Activated T-cell treated with anti-CD3 and anti-CD28 coated beads for 24 hours (primary cell): Measurements from ENCODE around the gene MTRF1L.

Experiments used
- DNase-seq: peaks from one replicate; pipeline ENCODE4 v3.0.0-alpha.2; 2020; ENCODE audit warnings: low read depth

The MTRF1L gene, protein sequence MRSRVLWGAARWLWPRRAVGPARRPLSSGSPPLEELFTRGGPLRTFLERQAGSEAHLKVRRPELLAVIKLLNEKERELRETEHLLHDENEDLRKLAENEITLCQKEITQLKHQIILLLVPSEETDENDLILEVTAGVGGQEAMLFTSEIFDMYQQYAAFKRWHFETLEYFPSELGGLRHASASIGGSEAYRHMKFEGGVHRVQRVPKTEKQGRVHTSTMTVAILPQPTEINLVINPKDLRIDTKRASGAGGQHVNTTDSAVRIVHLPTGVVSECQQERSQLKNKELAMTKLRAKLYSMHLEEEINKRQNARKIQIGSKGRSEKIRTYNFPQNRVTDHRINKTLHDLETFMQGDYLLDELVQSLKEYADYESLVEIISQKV

DNA sequence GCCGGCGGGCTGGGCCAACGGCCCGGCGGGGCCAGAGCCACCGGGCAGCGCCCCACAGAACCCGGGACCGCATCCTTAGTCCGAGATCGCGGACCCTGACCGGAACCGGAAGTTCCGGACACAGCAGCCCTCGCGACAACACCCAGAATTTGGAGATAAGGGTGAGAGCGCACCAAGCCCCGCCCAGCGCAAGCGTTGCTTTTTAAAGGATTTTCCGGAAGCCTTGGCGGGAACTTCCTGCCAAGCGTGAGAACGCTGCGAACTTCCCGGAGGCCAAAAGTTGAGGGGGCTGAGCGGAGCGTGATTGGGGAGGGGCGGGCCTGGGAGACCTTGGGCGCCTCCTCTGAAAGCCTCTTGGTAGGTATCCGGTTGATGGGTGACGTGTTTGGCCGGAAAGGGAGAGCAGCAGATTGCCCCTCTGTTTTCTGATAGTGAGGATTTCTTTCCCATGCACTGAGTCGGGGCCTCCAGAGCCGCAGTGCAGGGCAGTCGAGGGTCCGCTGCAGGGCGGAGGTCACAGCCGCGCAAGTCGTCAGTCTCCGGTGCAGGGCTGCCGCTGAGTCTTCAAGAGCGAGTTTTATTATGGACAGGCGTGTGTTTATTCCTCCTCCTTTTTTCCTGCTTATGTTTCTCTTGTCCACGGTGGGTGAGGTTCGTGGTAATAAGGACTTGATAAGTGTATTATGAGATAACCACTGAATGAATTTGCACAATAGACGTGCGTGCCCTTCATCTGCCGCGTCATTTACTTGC is at the start of gene MTRF1L:
Gene MTRF1L, minus strand, starts transcription at position 97 of the 753 bp plus-strand sequence. Its CDS starts 24 bp downstream, at position 73.
- DNase-seq, result peak; percentile 88

DNA sequence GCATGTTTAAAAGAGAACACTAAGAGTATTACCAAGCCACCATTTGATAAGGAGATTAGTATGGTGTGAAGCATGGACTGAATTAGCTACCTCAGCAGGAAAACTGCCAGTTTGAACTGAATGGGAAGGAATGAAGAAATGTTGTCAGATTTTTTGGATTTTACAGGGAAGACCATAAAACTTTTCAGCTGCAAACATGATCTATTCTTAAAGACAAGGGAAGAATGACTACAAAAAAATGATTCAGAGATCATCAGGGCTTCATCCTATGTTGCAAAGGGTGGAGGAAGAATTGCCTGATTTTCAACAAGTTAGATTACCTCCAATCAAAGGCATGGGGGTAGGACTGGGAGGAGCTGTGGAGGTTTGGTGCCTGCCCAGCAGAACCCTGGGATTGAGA is 49.3 kb upstream of the MTRF1L start:
- no peak for DNase-seq

DNA sequence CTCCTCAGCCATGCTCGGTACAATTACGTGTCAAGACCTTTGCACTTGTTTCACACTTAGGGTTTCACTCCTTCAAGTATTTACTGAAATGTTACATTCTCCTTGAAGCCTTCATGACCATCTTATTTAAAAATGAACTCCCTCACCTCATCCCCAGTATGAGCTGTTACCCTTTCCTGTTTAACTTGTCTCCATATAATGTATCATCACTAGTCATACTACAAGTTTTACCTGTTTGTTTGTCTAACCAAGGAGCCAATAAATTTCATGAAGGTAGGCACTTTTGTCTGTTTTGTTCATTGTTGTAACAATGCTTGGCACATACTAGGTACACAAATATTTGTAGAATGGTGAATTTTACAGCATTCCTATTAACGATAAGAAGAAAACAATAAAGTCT is 46.1 kb upstream of the MTRF1L start:
- DNase-seq, result no peak

DNA sequence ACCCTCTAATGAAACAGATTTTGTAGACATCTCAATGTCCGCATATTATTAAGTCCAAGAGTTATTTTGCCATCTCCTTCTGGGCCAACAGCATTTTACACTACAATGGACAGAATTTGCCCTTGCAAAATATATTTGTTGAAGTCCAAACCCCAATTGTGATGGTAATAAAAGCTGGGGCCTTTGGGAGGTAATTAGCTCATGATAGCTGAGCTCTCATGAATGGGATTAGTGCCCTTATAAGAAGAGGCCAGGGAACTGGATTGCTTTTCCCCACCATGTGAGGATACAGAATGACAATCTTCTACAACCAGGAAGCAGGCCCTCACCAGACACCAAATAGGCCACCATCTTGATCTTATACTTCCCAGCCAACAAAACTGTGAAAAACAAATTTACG is 44.9 kb upstream of the MTRF1L start:
- no peak for DNase-seq

DNA sequence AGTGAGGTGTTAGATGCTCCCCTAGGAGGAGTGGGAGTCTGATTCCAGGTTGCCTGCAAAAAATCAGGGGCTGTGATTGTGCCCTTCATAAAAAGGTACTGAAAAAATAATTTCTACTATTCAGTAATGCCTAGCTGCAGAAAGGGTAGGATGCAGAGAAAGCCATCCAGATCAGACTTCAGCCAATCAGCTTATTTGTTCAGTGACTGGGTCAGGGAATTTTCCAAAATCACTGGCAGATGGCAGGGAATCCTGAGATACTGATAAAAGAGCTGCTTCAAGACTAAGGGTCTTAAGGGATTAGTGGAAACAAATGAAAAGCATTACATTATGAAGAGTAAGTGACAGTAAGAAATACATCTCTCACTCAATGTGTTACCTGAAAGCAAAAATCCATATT is 42.8 kb upstream of the MTRF1L start:
- no peak for DNase-seq

DNA sequence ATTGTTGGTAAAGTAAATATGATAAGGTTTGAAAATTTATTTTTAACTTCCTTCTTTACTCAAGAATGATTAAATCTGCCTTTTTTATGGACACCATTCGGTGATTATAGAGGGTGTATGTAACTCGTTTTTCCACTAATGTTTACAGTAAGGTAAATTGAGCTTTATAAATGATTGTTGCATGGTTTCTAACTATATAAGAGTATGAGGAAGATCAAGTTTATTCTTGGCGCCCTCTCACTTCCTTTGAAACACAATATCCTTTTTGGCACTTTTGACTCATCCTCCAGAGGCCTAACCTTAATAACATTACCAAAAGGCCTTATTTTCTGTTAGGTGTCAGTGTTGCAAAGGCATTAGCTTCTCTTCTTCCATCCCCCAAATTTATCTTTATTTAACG is 41.8 kb upstream of the MTRF1L start:
- DNase-seq, result no peak

DNA sequence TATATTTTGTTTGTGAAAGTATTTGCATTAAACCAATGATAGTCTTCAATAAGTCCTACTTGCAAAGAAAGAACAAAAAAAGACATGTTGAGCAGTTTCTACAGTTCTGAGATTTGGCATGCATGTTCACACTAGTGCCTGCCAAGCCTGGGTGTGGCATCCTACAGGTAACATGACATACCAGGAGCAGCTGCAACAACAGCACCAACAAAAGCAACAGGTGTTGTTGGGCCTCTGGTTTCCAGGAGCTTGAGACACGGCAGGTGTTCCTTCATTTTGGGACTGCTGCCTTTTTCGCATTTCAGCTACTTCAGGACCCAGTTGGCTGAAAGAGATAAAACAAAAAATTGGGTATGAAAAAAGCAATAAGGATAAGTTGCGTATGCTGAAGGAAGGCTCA is 41.2 kb upstream of the MTRF1L start:
- DNase-seq, result no peak

DNA sequence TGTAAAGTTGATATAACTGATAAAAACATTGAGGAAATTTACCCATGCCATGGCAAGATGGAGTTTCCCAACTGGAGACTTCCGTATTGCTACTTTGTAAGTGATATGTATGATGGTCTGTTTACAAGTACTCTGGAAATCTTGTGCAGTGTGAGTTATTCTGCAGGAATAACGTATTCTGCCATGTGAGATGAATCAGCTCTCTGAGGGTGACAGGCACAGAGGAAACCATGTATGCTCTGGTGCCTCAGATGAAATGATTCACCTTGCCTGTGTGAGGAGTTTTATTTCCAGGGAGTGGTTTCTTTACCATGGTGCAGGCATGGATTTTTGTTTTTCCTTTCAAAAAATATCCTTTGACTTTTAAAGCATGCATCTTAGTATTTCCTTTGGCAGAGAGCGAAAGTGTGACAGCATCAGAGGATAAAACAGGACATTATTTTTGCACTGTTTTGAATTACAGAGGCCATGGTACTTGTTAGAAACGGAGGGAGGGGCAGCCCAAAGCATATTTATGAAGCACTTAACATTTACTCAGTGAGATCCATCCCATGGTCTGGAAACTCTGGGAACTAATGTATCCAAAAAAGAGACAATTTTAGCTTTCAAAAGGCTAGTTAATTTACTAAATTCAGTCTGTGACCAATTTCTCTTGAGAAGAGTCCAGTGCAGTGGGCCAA is 36.0 kb upstream of the MTRF1L start:
- DNase-seq, result no peak

DNA sequence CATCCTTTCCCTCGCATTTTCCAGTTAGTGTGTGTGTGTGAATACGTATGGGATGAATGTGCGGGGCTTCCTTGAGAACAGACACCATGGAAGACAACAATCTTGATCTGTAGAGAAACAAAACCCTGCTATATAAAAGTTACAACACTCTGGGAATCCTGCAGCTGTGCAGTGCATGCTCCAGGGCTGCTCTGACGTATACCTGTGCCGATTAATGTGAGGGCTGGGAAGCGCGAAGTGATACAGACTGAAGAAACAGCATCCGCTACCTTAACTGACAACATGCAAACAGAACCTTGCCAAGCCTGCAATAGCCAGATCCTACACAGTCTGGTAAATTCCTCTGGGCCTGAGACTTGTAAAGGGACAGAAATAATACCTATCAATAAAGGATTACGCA is 31.6 kb upstream of the MTRF1L start:
- no peak for DNase-seq

DNA sequence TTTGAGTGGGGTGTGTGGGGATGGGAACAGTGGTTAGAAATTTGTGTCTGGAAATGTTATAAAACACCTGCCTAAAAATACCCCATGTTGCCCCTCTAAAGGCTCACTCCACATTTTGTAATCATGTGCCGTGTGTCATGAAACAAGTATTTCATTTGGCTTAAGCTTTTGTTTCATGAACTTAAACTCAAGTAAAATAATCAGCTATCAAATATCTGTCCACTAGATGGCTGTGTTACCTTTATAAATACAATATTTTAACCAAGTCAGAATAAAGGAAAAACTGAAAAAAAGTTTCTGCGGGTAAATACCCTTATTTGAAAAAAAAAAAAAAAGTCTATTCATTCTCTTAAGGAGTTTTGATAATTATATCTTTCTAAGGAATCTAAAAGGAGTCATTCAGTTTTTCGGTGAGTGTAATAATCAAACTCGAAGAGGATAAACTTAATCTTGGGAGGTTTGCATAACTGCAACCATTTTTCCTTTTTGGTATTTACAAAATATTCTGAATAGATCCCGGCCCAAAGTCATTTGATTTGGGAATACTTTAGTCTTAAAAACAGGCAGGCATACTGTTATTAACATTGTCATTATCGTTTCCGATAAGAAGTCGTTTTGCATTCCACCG is 29.9 kb upstream of the MTRF1L start:
- DNase-seq, result no peak

DNA sequence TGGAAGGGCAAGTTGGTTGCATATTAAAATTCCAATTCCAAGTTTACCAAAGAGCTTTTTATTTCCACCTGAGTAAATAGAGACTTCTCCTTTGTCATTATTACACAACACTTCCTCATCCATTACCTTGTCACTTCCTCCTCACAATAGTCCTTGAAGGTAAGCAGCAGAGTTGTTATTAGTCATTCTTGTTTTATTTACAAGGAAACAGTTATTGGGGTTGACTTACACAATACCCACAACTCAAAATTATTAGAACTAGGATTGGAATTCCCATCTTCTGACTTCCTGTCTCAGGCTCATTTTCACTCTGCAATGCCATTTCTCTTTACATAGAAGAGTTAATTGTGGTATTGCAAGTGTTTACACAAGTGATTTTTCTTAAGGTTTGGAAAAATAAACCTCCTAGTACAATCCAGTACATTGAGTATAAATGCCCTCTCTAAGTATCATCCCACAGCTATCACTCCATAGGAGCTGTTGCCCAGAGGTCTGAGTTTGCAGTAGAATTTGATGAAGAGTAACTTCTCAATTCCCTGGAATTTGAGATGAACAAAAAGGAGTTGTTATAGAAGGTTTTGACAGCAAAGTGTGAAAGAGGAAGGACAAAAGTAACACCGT is 28.9 kb upstream of the MTRF1L start:
- no peak for DNase-seq

DNA sequence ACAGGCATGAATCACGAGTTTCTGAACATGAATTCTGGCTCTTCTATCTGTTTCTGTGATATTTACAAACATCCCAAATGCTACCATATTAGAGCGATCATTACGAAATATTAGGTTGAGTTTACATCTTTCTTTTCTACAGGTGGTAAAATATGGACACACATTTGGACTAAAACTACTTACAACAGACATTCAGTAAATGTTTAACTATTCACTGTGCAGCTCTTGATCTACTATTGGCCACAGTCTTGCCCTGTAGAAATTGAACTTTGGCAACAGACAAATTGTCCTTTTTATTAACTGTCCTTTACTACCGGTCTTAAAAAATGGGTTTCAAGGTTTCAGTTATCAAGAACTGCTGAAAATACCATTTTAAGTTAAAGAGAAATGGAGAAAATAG is 26.5 kb upstream of the MTRF1L start:
- DNase-seq, result no peak

DNA sequence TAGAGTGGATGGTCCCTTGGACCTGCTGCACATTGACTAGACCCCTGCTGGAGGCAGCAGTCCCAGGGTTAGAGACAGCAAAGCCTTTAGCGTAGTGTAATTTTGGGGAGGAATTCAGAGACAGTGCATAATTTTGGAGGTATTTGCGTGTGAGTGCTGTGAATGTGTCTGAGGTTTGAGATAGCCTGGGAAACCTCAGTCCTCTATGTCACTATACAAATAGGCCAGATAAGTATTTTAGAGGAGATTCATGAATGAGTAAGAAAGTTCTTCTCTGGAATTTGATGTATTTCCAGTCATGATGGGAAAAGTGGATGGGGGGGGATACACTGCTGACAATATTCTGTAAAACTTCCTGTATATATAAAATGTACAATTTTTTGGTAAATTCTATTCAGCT is 25.8 kb upstream of the MTRF1L start:
- DNase-seq, result no peak

DNA sequence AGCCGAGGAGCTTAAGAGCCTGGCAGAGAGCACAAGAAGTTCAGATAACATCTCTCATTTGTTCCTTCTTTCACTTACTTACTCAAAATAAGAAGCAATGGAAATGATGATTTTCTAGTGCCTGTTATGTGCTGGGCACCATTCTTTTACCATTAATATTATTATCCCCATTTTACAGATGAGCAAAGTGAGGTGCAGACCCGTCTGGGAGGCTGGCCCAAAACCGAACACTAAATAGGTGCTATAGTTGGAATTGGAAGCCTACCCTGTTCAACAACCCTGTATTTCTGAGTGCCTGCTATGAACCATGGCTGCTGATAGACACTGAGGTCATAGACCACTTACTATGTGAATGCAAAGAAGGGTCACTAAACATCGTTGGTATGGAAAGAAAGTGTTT is 25.0 kb upstream of the MTRF1L start:
- no peak for DNase-seq

DNA sequence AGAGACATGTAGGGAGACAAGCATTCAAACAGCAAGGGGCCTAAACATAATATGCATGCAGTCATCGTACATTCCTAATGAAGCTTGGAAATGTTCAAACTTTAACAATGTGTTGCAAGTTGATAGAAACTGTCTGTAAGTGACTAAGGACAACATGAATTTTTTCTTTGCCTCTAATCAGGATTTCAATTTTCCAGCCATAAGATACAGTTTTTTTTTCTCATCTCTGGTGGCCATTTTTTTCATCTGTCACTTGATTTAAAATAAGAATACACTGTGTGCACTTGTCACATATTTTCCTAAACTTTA is 22.2 kb upstream of the MTRF1L start:
- no peak for DNase-seq

DNA sequence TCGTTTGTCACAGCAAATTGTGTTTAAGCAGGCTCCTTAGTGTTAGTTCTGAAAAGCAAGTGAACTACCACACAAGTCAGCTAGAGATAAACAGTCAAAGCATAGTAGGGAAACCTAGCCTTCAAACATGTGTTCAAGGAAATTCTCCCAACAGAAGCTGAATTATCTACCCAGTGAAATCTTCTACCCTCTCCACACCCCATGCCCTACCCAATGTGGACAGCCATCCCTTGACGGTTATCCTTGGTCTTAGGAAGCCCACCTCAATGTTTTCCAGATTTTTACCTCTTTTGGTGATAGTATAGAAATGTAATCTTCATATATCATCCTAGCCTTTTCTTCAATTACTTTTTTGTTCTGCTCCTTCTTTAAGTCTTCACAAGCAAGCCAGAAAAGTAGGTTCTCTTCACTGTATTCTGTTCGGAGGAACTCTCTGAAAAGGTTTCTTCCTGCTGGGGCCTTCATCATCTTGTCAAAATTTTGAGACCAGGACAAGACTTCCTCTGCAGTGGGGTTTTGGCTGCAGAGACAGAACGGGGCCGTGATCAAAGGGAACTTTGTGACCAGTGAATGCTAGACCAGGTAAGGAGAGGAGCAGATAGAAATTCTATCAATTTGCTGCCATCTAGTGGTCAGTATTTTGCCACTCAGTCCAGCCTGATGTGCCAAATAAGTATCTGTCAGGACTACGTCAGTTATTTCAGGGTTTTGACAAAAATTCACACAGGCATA is 21.6 kb upstream of the MTRF1L start:
- DNase-seq, result peak; percentile 24

DNA sequence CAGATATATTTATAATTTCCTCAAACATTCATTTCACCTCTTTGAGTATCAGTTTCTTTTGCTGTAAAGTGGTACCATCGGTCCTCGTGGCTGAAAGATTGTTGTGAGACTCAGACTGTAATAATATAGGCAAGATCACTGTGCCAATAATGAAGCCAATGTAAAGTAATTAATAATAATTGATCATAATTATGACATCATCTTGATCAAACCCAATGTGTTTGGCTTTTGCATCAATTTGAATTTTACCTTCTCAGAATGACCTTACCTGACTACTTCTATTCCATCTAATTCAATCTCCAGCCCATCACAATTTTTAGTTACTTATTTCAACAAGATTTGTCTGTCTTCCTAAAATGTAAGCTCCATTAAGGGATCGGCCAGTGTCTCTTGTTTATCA is 15.8 kb upstream of the MTRF1L start:
- DNase-seq, result no peak

DNA sequence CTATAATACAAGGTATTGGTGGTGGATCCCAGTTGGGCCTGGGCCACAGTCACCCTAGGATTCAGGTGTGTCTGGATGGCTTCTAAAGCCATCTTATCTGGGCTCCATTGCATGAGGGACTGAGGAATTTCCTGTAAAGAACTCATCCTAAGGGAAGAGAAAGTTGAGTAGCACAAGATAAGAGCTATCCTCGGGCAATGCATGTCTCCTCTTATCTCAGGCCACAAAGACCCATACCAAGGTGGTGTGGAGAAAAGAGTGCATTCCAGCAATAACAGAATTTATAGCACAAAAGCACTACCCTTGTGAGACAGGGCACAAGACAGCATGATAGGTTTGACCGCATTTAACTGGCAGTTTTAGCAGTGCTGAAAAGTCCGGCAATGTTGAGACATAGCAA is 14.3 kb upstream of the MTRF1L start:
- DNase-seq, result no peak

DNA sequence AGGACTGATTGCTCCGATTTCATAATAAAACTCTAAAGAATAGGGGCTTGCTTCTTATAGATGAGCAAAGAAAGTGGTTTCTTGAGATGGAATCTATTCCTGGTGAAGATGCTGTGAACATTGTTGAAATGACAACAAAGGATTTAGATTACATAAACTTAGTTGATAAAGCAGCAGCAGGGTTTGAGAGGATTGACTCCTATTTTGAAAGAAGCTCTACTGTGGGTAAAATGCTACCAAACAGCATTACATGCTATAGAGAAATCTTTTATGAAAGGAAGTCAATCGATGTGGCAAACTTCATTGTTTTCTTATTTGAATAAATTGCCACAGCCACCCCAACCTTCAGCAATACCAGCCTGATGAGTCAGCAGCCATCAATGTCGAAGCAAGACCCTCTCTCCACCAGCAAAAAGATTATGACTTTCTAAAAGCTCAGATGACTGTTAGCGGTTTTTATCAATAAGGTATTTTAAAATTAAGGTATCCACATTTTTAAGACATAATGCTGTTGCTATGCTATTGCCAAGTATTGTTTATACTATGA is 12.7 kb upstream of the MTRF1L start:
- DNase-seq, result no peak

DNA sequence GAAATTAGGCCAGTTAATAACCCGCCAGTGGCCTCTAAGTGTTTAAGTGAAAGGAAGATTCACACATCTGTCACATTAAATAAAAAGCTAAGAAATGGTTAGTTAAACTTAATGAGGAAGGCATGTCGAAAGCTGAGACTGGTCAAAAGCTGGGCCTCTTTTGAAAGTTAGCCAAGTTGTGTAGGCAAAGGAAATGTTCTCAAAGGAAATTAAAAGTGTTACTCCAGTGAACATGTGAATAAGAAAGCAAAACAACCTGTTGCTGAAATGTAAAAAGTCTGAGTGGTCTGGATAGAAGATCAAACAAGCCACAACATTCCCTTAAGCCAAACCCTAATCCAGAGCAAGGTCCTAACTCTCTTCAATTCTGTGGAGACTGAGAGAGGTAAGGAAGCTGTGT is 10.9 kb upstream of the MTRF1L start:
- DNase-seq, result no peak

DNA sequence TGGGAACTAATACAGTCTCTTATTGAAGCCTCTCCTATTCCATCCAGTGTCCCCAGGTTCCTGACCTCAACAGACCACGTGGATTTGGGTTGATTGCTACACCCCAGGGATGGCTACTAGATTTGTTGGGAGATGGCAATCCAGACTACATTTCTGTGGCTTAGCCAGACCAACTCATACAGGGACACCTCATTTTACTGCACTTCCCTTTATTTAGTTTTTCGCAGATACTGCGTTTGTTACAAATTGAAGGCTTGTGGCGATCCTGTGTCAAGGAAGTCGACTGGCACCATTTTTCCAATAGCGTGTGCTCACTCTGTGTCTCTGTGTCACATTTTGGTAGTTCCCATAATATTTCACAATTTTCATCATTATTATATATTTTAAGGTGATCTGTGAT is 10.3 kb upstream of the MTRF1L start:
- DNase-seq, result no peak

DNA sequence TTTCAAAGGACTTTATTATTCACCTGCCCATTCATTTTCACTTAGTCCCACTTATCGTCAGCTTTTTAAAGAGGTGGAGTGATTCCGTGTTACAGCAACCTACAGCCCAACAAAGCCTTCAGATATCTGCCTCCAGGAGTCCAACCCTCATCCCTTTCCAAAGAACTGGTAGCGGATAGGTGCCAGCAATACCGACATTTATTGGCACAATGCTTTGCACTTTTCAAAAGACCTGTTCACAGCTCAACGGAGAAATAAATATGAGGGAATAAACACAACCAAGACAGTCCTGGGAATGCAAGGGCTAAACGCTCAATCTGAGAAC is 819 bp upstream of the MTRF1L start:
- no peak for DNase-seq
